ENCODE results near the gene ABCC9.

- no peak for TF ChIP-seq EZH2 (IDR thresholded peaks at IDR 0.05)
- no peak for TF ChIP-seq POLR2AphosphoS5 (IDR thresholded peaks at IDR 0.05; ENCODE audit: borderline replicate concordance, low read depth, low read length)
- TF ChIP-seq FOXP2 (optimal IDR thresholded peaks at IDR 0.05; ENCODE audit: control extremely low read depth, extremely low read length, insufficient read depth), result no peak
These were observed 141.2 kb downstream of the ABCC9 start for GRCh38 chr12:21800011-21800410.
